Adrenal gland (tissue), 12 donors: ENCODE results near the gene GPX1. TPM values are rescaled to one million over a fixed set of nuclear protein-coding genes. Genes with fewer than 3 reads are reported as not detected.
A peak's percentile ranks its signal among the peaks of the same experiment; 100 is the strongest.

Experiments used
- DNase-seq, 7 donors: peaks; one replicate each; pipeline ENCODE4 v3.0.0-alpha.2; 2019 to 2020
- H3K27ac ChIP-seq, 5 donors: fragments of 200-600 bp; sonication (generic) in 4 of 5; 1 replicate in 3 of 5; 2 replicates in 2 of 5; pipeline versions ENCODE4 v1.5.1 to v1.8.0; 2016 to 2020; ENCODE audit warnings: mild to moderate bottlenecking in 1 of 5
- H3K27me3 ChIP-seq: fragments of 200-600 bp; 2 replicates; pipeline ENCODE4 v1.8.0; 2021
- H3K36me3 ChIP-seq, 2 donors: fragments of 200-600 bp; replicated peaks in 1 of 2; 1 replicate in 1 of 2; 2 replicates in 1 of 2; pipeline versions ENCODE4 v1.5.1 to v1.8.0; 2018 to 2022
- H3K4me1 ChIP-seq, 2 donors: fragments of 200-600 bp; replicated peaks in 1 of 2; 1 replicate in 1 of 2; 2 replicates in 1 of 2; pipeline versions ENCODE4 v1.5.1 to v1.8.0; 2018 to 2021
- H3K4me3 ChIP-seq, 4 donors: fragments of 200-600 bp; sonication (generic) in 3 of 4; one replicate each; pipeline ENCODE4 v1.5.1; 2016 to 2018
- H3K9me3 ChIP-seq, 3 donors: fragments of 200-600 bp; sonication (generic) in 1 of 3; replicated peaks in 1 of 3; 1 replicate in 2 of 3; 2 replicates in 1 of 3; pipeline versions ENCODE4 v1.5.1 to v1.8.0; 2016 to 2021
- POLR2A ChIP-seq, 2 donors: fragments of 450-650 bp; IDR thresholded peaks; one replicate each; pipeline ENCODE4 v1.6.1; 2017; ENCODE audit warnings: antibody characterized with exemption in 2 of 2, mild to moderate bottlenecking in 2 of 2, moderate library complexity in 1 of 2
- WGBS, 4 donors: extraction: QIAGEN DNeasy Blood & Tissue Kit in 2 of 4; methylation state at CpG; one replicate each; pipeline versions ENCODE4 v1.1.5 to v1.1.7; 2013 to 2017; 5-methylcytosine and 5-hydroxymethylcytosine counted together
- intact Hi-C, 2 donors: fragments of 100-400 bp; cut with DNase I; formaldehyde crosslinking; loops; one replicate each; pipeline versions ENCODE4 v1.14.1 to v1.15.0; 2022 to 2023
- polyA plus RNA-seq, 3 donors: library from polyadenylated mRNA; stranded (reverse); fragments of 200-250 nt in 2 of 3; fragments of 350-450 nt in 1 of 3; fragmentation: Illumina TruSeq in 1 of 3; extraction: RNeasy Lipid Tissue Mini Kit (QIAGEN cat#74804) in 1 of 3; gene quantifications; one replicate each; pipeline ENCODE4 v1.2.3, GENCODE V29; 2013 to 2014
- total RNA-seq, 9 donors: library from RNA; depleted of rRNA in 4 of 9; stranded (reverse); fragments of >200 nt in 4 of 9; fragments of 120-200 nt in 1 of 9; fragmentation: NEBNext Ultra II Directional in 1 of 9; extraction: Animal tissue kit (Norgen Biotek cat#: 25700) in 1 of 9; gene quantifications; one replicate each; pipeline versions ENCODE4 v1.1.0 to v1.2.4, GENCODE V29; 2013 to 2023
- TF ChIP-seq, protein P1 (sequence below), 6 experiments: fragments of 450-650 bp in 4 of 6; fragments of 200-600 bp in 2 of 6; sonication (generic) in 1 of 6; IDR thresholded peaks; 1 replicate in 5 of 6; 2 replicates in 1 of 6; pipeline versions ENCODE4 v1.5.1 to v1.8.0; 2016 to 2021; ENCODE audit warnings: antibody characterized with exemption in 6 of 6, mild to moderate bottlenecking in 2 of 6, moderate library complexity in 1 of 6
- donor health status: healthy with polysubstance abuse.
- donor health status: Bipolar disorder and iron deficiency.
- donor health status: DM: yes; HTN: yes; CAD: no.
- donor health status: DM: no; HTN: no; CAD: no.
- donor health status: DM: no; HTN: no; CAD: no.
- donor health status: DM: yes; HTN: yes; CAD: no.

The GPX1 gene
- total and polyA plus RNA-seq, 12 donors, result 60.3 to 1,200 (median 517) TPM

- TF ChIP-seq POLR2A (IDR thresholded peaks at IDR 0.05), result no peak
- TF ChIP-seq, protein P1, sequence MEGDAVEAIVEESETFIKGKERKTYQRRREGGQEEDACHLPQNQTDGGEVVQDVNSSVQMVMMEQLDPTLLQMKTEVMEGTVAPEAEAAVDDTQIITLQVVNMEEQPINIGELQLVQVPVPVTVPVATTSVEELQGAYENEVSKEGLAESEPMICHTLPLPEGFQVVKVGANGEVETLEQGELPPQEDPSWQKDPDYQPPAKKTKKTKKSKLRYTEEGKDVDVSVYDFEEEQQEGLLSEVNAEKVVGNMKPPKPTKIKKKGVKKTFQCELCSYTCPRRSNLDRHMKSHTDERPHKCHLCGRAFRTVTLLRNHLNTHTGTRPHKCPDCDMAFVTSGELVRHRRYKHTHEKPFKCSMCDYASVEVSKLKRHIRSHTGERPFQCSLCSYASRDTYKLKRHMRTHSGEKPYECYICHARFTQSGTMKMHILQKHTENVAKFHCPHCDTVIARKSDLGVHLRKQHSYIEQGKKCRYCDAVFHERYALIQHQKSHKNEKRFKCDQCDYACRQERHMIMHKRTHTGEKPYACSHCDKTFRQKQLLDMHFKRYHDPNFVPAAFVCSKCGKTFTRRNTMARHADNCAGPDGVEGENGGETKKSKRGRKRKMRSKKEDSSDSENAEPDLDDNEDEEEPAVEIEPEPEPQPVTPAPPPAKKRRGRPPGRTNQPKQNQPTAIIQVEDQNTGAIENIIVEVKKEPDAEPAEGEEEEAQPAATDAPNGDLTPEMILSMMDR (IDR thresholded peaks at IDR 0.05), result no peak
- intact Hi-C loops, result no loop called here
- 81 to 91% (median 87%) methylated on average over 6 of the region's 6 CpGs for WGBS, 4 donors
Observed at GRCh38 chr3:49346797-49347251, 11.3 kb downstream of the GPX1 start.

GRCh38 chr3:49343163-49343562, 15.0 kb downstream of the GPX1 start:
- H3K27me3 ChIP-seq, result no peaks in the 10 kb centered on the region
- intact Hi-C loops, result no loop called here
- H3K9me3 ChIP-seq, result no peaks in the 10 kb centered on the region
- 75 to 82% (median 81%) methylated on average over 3 of the region's 3 CpGs for WGBS, 4 donors
- no peak overlapping the region for H3K4me3 ChIP-seq
- peak overlapping the region in 3 of 5 donors; percentile 28 to 95 (median 63) for H3K27ac ChIP-seq
- no peaks in the 10 kb centered on the region for H3K36me3 ChIP-seq
- no peak for DNase-seq
- peaks cover 12 to 30% of the 10 kb centered on the region in 2 donors for H3K4me1 ChIP-seq
- TF ChIP-seq, protein P1 (IDR thresholded peaks at IDR 0.05), result no peak
- TF ChIP-seq POLR2A (IDR thresholded peaks at IDR 0.05), result no peak

More at GRCh38 chr3:49346797-49347251, 11.3 kb downstream of the GPX1 start:
- no peaks in the 10 kb centered on the region for H3K36me3 ChIP-seq
- peak overlapping the region in 4 of 5 donors; percentile 25 to 86 (median 50) for H3K27ac ChIP-seq
- H3K27me3 ChIP-seq, result no peaks in the 10 kb centered on the region
- peaks cover 12 to 18% of the 10 kb centered on the region in 2 donors for H3K4me1 ChIP-seq
- no peak overlapping the region for H3K4me3 ChIP-seq
- no peaks in the 10 kb centered on the region for H3K9me3 ChIP-seq
- no peak for DNase-seq

DNA sequence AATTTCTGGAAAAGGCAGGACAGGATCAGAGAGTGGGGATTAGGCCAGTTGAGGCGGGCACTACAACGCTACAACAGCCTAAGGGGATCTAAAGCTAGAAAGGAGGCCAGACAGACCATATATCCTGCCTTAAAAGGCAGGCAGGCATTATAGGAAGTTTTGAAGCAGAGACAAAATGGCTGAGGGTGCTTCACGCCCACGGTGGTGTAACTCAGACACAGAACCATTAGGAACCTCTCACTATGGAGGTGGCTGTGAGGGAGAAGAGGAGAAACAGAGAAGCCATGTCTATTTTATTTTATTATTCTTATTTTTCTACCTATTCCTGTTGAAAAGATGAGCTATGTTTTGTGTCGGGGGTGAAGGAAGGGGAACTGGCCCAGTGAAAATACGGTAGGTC, 16.2 kb downstream of the GPX1 start:
- intact Hi-C loops, result no loop called here
- TF ChIP-seq, protein P1 (IDR thresholded peaks at IDR 0.05), result no peak
- TF ChIP-seq POLR2A (IDR thresholded peaks at IDR 0.05), result no peak
- no peaks in the 10 kb centered on the region for H3K36me3 ChIP-seq
- no peak for DNase-seq
- WGBS, 4 donors, result 84 to 87% (median 86%) methylated on average over 6 of the region's 6 CpGs
- H3K4me1 ChIP-seq, result peaks cover 12 to 34% of the 10 kb centered on the region in 2 donors
- H3K9me3 ChIP-seq, result no peaks in the 10 kb centered on the region
- no peaks in the 10 kb centered on the region for H3K27me3 ChIP-seq
- peak overlapping the region in 4 of 5 donors; percentile 18 to 95 (median 74) for H3K27ac ChIP-seq
- H3K4me3 ChIP-seq, result no peak overlapping the region

- 1 to 4% (median 3%) methylated on average over 10 to 66 of the region's 70 CpGs for WGBS, 4 donors
- no peaks in the 10 kb centered on the region for H3K27me3 ChIP-seq
- H3K36me3 ChIP-seq, result peaks cover 0 to 4% of the 10 kb centered on the region in 2 donors
- H3K9me3 ChIP-seq, result no peaks in the 10 kb centered on the region
- H3K4me1 ChIP-seq, result peaks cover 12 to 34% of the 10 kb centered on the region in 2 donors
- peak within 1 kb of the TSS; percentile 78 to 95 (median 85) for H3K27ac ChIP-seq
- peak; percentile 33 to 72 for TF ChIP-seq POLR2A (IDR thresholded peaks at IDR 0.05)
- TF ChIP-seq, protein P1 (IDR thresholded peaks at IDR 0.05), result peak in 3 of 6 experiments; percentile 17 to 37 (median 23)
- peak; percentile 88 to 94 (median 90) for DNase-seq
- H3K4me3 ChIP-seq, result peak within 1 kb of the TSS; percentile 28 to 91 (median 64)
- intact Hi-C loops, result loop anchor here in 1 of 2 donors (10.0 kb wide), 1 partner anchor 115 kb away; no protein-coding TSS in a partner anchor
Observed at GRCh38 chr3:49339941-49340800, 18.0 kb downstream of the GPX1 start, which contains the start of gene USP4. USP4 (minus strand) TSS chr3:49340053; CDS start chr3:49340024, 29 bp downstream.
